Measurements from ENCODE around the gene TXLNG.
"Not testable (repeated sequence)": the region's sequence is repeated elsewhere in the genome, so short reads cannot be mapped to it uniquely, and the experiment has no call there.

The TXLNG gene

DNA sequence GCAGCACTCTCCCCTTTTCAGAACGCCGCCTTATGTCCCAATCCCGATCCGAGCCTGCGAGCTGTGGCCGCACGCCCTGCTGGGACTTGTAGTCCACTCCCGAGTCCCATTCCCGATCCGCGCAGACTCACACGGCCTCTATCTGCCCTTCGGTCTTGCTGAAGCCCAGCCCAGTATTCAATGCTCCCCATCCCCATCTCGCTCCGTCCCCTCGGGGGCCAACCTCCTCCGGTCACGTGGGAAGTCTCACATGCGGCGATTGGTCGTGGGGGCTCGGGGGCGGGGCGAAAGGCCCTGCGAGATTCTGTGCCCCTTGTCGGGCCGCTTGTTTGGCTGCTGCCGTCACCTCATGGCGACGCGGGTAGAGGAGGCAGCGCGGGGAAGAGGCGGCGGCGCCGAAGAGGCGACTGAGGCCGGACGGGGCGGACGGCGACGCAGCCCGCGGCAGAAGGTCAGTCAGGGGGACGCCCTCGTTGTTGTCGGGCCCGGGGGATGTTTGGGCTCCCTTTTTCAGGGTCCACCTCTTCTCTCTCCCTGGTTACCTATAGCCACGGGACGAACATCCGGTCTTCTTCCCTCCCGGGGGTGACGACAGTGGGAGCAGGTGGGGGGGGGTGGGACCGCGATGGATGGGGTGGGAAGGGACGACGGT is at the start of gene TXLNG:
TXLNG (plus strand) TSS at position 328 of the 652 bp plus-strand sequence; CDS start at position 350, 22 bp downstream.
- Mint-ChIP-seq H3K4me3 (peak within 1 kb of the TSS; percentile 93), H3K36me3 (no peaks in the 10 kb centered on the region), H3K27me3 (no peaks in the 10 kb centered on the region), H3K27ac (peak within 1 kb of the TSS; percentile 98), H3K4me1 (peaks cover 7% of the 10 kb centered on the region), H3K9me3 (no peaks in the 10 kb centered on the region)
- ATAC-seq (ENCODE audit: low read depth) = peak; percentile 90
- peak; percentile 87 to 93 for DNase-seq (ENCODE audit: low spot score in 2 of 2)

GRCh38 chrX:16737024-16737423 is 49.2 kb upstream of the TXLNG start:
- Mint-ChIP-seq H3K27me3 (no peaks in the 10 kb centered on the region), H3K4me3 (no peak overlapping the region), H3K4me1 (peaks cover 4% of the 10 kb centered on the region), H3K36me3 (peaks cover 7% of the 10 kb centered on the region), H3K9me3 (no peaks in the 10 kb centered on the region), H3K27ac (no peak overlapping the region)
- DNase-seq (ENCODE audit: low spot score in 2 of 2) = no peak
- no peak for ATAC-seq (ENCODE audit: low read depth)

- DNase-seq (ENCODE audit: low spot score in 2 of 2) (no peak), ATAC-seq (ENCODE audit: low read depth) (no peak)
- Mint-ChIP-seq H3K4me3 (no peak overlapping the region), H3K9me3 (no peaks in the 10 kb centered on the region), H3K27me3 (no peaks in the 10 kb centered on the region), H3K4me1 (no peaks in the 10 kb centered on the region), H3K36me3 (peaks cover 11% of the 10 kb centered on the region), H3K27ac (no peak overlapping the region)
Observed at GRCh38 chrX:16739574-16739973, 46.7 kb upstream of the TXLNG start.

DNA sequence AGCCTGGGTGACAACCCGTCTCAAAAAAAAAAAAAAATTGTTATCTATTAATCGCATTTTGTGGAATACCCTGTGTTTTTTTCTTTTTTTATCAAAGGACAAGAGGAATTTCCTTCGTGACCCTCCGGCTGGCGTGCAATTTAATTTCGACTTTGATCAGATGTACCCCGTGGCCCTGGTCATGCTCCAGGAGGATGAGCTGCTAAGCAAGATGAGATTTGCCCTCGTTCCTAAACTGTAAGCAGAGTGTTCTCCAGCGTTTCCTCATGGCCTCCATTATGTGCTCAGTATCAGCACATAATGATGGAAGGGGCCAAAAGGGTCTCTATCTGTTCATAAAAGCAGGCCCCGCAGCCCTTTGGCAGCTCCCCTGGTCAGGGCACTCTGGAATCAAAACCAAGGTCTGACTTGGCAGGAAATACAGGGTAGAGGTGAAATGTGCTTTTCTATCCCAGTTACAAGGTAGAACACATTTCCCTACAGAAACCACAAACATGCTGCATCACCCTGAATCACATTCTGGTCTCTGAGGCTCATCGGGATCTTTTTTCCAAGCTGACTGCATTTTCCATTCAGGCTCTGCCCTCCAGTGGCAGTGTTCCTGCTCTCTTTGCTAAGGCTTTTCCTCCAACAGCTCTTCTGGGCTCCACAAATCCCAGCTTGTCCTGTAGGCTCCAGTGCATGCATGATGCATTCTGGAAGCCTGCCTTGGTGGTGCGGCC is 42.5 kb upstream of the TXLNG start:
- no peak for DNase-seq (ENCODE audit: low spot score in 2 of 2)

GRCh38 chrX:16745102-16745501 is 41.2 kb upstream of the TXLNG start:
- DNase-seq (ENCODE audit: low spot score in 2 of 2) = no peak
- H3K4me3 Mint-ChIP-seq = no peak overlapping the region
- no peak overlapping the region for H3K27ac Mint-ChIP-seq
- H3K9me3 Mint-ChIP-seq = no peaks in the 10 kb centered on the region
- peaks cover 10% of the 10 kb centered on the region for H3K36me3 Mint-ChIP-seq
- H3K4me1 Mint-ChIP-seq = no peaks in the 10 kb centered on the region
- no peak for ATAC-seq (ENCODE audit: low read depth)
- H3K27me3 Mint-ChIP-seq = no peaks in the 10 kb centered on the region

More for the DNA sequence above, 42.5 kb upstream of the TXLNG start:
- no peak overlapping the region for H3K4me3 Mint-ChIP-seq
- peaks cover 10% of the 10 kb centered on the region for H3K36me3 Mint-ChIP-seq
- no peaks in the 10 kb centered on the region for H3K9me3 Mint-ChIP-seq
- no peaks in the 10 kb centered on the region for H3K4me1 Mint-ChIP-seq
- H3K27ac Mint-ChIP-seq = no peak overlapping the region
- no peaks in the 10 kb centered on the region for H3K27me3 Mint-ChIP-seq
- no peak for ATAC-seq (ENCODE audit: low read depth)

- no peak for DNase-seq (ENCODE audit: low spot score in 2 of 2)
- Mint-ChIP-seq H3K4me3 (no peak overlapping the region), H3K27ac (no peak overlapping the region), H3K36me3 (peaks cover 10% of the 10 kb centered on the region), H3K9me3 (no peaks in the 10 kb centered on the region), H3K27me3 (no peaks in the 10 kb centered on the region), H3K4me1 (no peaks in the 10 kb centered on the region)
- ATAC-seq (ENCODE audit: low read depth) = no peak
Observed at GRCh38 chrX:16745659-16746058, 40.6 kb upstream of the TXLNG start.

- DNase-seq (ENCODE audit: low spot score in 2 of 2) (no peak), ATAC-seq (ENCODE audit: low read depth) (no peak)
- no peaks in the 10 kb centered on the region for H3K9me3 Mint-ChIP-seq
- no peak overlapping the region for H3K27ac Mint-ChIP-seq
- H3K27me3 Mint-ChIP-seq = no peaks in the 10 kb centered on the region
- peaks cover 11% of the 10 kb centered on the region for H3K36me3 Mint-ChIP-seq
- H3K4me3 Mint-ChIP-seq = no peak overlapping the region
- H3K4me1 Mint-ChIP-seq = no peaks in the 10 kb centered on the region
Observed at GRCh38 chrX:16748425-16748824, 37.8 kb upstream of the TXLNG start.

DNA sequence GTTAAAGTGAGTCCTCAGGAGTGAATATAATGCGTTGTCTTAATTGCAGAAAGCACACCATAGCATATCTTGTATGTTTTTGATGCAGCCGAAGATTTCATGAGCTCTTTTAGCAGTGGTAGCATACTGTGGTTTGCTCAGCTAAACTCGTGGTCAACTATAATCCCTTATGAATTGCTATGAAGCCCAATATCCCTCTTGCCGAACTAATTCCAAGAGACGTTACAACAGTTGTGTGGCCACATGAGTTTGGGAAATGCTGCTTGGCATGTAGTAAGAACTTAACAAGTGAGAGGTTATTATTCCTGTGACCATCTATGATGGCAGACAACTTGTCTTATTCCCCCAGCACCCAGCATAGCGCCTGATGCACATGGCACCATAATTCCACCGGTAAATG is 36.1 kb upstream of the TXLNG start:
- H3K9me3 Mint-ChIP-seq = no peaks in the 10 kb centered on the region
- peaks cover 15% of the 10 kb centered on the region for H3K36me3 Mint-ChIP-seq
- no peaks in the 10 kb centered on the region for H3K27me3 Mint-ChIP-seq
- no peak overlapping the region for H3K4me3 Mint-ChIP-seq
- H3K4me1 Mint-ChIP-seq = no peaks in the 10 kb centered on the region
- DNase-seq (ENCODE audit: low spot score in 2 of 2) = no peak
- no peak overlapping the region for H3K27ac Mint-ChIP-seq
- ATAC-seq (ENCODE audit: low read depth) = no peak

- no peak overlapping the region for H3K4me3 Mint-ChIP-seq
- ATAC-seq (ENCODE audit: low read depth) (no peak), DNase-seq (ENCODE audit: low spot score in 2 of 2) (no peak)
- H3K27ac Mint-ChIP-seq = no peak overlapping the region
- no peaks in the 10 kb centered on the region for H3K4me1 Mint-ChIP-seq
- no peaks in the 10 kb centered on the region for H3K27me3 Mint-ChIP-seq
- peaks cover 20% of the 10 kb centered on the region for H3K36me3 Mint-ChIP-seq
- no peaks in the 10 kb centered on the region for H3K9me3 Mint-ChIP-seq
Observed at GRCh38 chrX:16754019-16754418, 32.2 kb upstream of the TXLNG start.

- no peak overlapping the region for H3K4me3 Mint-ChIP-seq
- H3K27me3 Mint-ChIP-seq = no peaks in the 10 kb centered on the region
- ATAC-seq (ENCODE audit: low read depth) = no peak
- no peak overlapping the region for H3K27ac Mint-ChIP-seq
- H3K36me3 Mint-ChIP-seq = peaks cover 20% of the 10 kb centered on the region
- H3K4me1 Mint-ChIP-seq = no peaks in the 10 kb centered on the region
- DNase-seq (ENCODE audit: low spot score in 2 of 2) = no peak
- no peaks in the 10 kb centered on the region for H3K9me3 Mint-ChIP-seq
Observed at GRCh38 chrX:16756724-16757123, 29.5 kb upstream of the TXLNG start.

DNA sequence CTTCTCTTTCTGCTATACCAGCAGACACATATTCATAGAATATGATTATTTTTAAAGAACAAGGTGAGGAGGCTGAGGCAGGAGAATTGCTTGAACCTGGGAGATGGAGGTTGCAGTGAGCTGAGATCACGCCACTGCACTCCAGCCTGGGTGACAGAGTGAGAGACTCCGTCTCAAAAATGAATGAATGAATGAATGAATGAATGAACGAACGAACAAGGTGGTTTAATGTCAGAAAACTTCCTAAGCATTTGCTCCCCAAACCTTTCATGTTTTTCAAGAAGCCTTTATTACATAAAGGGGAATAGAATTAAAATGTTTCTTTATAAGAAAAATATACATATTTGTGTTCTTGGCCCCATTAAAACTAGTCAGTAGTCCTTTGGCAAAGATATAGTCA is 24.8 kb upstream of the TXLNG start:
- not testable (repeated sequence) for H3K36me3 Mint-ChIP-seq; DNase-seq (ENCODE audit: low spot score in 2 of 2); H3K27ac Mint-ChIP-seq; ATAC-seq (ENCODE audit: low read depth); H3K4me3 Mint-ChIP-seq; H3K4me1 Mint-ChIP-seq; H3K27me3 Mint-ChIP-seq; H3K9me3 Mint-ChIP-seq

DNA sequence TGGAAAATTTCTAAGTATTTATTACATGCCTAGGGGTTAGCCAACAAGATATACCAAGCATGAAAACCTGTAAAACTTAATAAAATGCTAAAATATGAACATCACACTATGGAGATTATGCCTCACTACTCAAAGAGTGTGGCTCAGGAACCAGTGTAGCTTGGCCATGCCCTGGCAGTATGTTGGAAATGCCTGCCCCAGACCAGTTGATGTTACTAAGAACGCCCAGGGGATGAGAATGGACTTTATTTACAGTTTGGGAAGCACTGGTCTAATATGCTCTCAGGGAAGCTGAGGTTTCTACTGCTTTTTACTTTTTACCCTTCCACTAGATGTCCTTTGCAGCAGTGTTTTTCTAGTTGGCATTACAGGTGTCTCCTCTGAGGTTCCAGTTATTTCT is 23.7 kb upstream of the TXLNG start:
- Mint-ChIP-seq H3K4me3 (no peak overlapping the region), H3K9me3 (no peaks in the 10 kb centered on the region), H3K27me3 (no peaks in the 10 kb centered on the region), H3K4me1 (no peaks in the 10 kb centered on the region), H3K27ac (no peak overlapping the region), H3K36me3 (no peaks in the 10 kb centered on the region)
- ATAC-seq (ENCODE audit: low read depth) = no peak
- DNase-seq (ENCODE audit: low spot score in 2 of 2) = no peak

GRCh38 chrX:16765594-16765993 is 20.7 kb upstream of the TXLNG start:
- no peak overlapping the region for H3K4me3 Mint-ChIP-seq

GRCh38 chrX:16770970-16771482 is 15.2 kb upstream of the TXLNG start:
- DNase-seq (ENCODE audit: low spot score in 2 of 2) (no peak), ATAC-seq (ENCODE audit: low read depth) (no peak)
- H3K27me3 Mint-ChIP-seq = no peaks in the 10 kb centered on the region
- H3K4me3 Mint-ChIP-seq = no peak overlapping the region
- no peaks in the 10 kb centered on the region for H3K4me1 Mint-ChIP-seq
- no peaks in the 10 kb centered on the region for H3K9me3 Mint-ChIP-seq
- H3K27ac Mint-ChIP-seq = no peak overlapping the region
- no peaks in the 10 kb centered on the region for H3K36me3 Mint-ChIP-seq

More at GRCh38 chrX:16765594-16765993, 20.7 kb upstream of the TXLNG start:
- ATAC-seq (ENCODE audit: low read depth) (no peak), DNase-seq (ENCODE audit: low spot score in 2 of 2) (no peak)
- no peak overlapping the region for H3K27ac Mint-ChIP-seq
- no peaks in the 10 kb centered on the region for H3K27me3 Mint-ChIP-seq
- no peaks in the 10 kb centered on the region for H3K9me3 Mint-ChIP-seq
- H3K36me3 Mint-ChIP-seq = no peaks in the 10 kb centered on the region
- H3K4me1 Mint-ChIP-seq = no peaks in the 10 kb centered on the region

All from memory B cell (primary cell).